Kidney (tissue), 14 donors: Measurements from ENCODE around the gene SURF2. TPM values are rescaled to one million over a fixed set of nuclear protein-coding genes. Genes with fewer than 3 reads are reported as not detected.

Experiments
- DNase-seq, 5 donors: peaks; one replicate each; pipeline ENCODE4 v3.0.0-alpha.2; 2013 to 2020
- FAIRE-seq: peaks from 2 replicates; lab custom pipeline; 2012; peaks lifted over from hg19 to GRCh38; lab: Jason Lieb, UNC
- H3K27ac ChIP-seq, 2 donors: one replicate each; pipeline ENCODE4 v1.7.0; 2013; ENCODE audit warnings: low read depth in 2 of 2, low read length in 2 of 2, inconsistent platforms in 1 of 2
- H3K27me3 ChIP-seq: one replicate; pipeline ENCODE4 v1.7.1; 2013; ENCODE audit warnings: low read length, inconsistent platforms; ENCODE audit not compliant: control insufficient read depth, insufficient read depth
- H3K36me3 ChIP-seq, 3 donors: one replicate each; pipeline versions ENCODE4 v1.7.0 to v1.7.1; 2013; ENCODE audit warnings: low read length in 3 of 3, control low read depth in 1 of 3, inconsistent platforms in 1 of 3; ENCODE audit not compliant: insufficient read depth in 3 of 3, control insufficient read depth in 2 of 3
- H3K4me1 ChIP-seq, 3 donors: one replicate each; pipeline versions ENCODE4 v1.7.0 to v1.7.1; 2013; ENCODE audit warnings: low read length in 3 of 3, inconsistent platforms in 1 of 3, low read depth in 1 of 3; ENCODE audit not compliant: control insufficient read depth in 2 of 3, insufficient read depth in 2 of 3
- H3K4me3 ChIP-seq, 3 donors: one replicate each; pipeline versions ENCODE4 v1.7.0 to v1.8.1; 2013; ENCODE audit warnings: low read length in 3 of 3, control low read depth in 1 of 3, inconsistent platforms in 1 of 3
- H3K9ac ChIP-seq, 3 donors: one replicate each; pipeline versions ENCODE4 v1.7.0 to v1.7.1; 2013; ENCODE audit warnings: low read length in 3 of 3, control low read depth in 1 of 3, inconsistent platforms in 1 of 3
- H3K9me3 ChIP-seq, 3 donors: one replicate each; pipeline versions ENCODE4 v1.7.0 to v1.7.1; 2013; ENCODE audit warnings: low read length in 3 of 3, control low read depth in 1 of 3, inconsistent platforms in 1 of 3; ENCODE audit not compliant: control insufficient read depth in 2 of 3, insufficient read depth in 1 of 3
- CTCF ChIP-seq: IDR thresholded peaks from 3 replicates; pipeline ENCODE4 v1.5.1; 2012; ENCODE audit warnings: mild to moderate bottlenecking, moderate library complexity, borderline replicate concordance; ENCODE audit not compliant: insufficient read depth; ENCODE audit errors: extremely low read depth
- intact Hi-C: fragments of 100-400 bp; cut with DNase I; formaldehyde crosslinking; loops from one replicate; pipeline ENCODE4 v1.11.1; 2022
- polyA plus RNA-seq: library from polyadenylated mRNA; stranded (reverse); fragments of 350-450 nt; fragmentation: Illumina TruSeq; extraction: RNeasy Lipid Tissue Mini Kit (QIAGEN cat#74804); gene quantifications from one replicate; pipeline ENCODE4 v1.2.3, GENCODE V29; 2014; ENCODE audit warnings: low read depth, low replicate concordance; ENCODE audit not compliant: insufficient read depth
- total RNA-seq: library from RNA; stranded (reverse); fragmentation: NEBNext Ultra II Directional; extraction: Animal tissue kit (Norgen Biotek cat#: 25700); gene quantifications from one replicate; pipeline ENCODE4 v1.2.1, GENCODE V29; 2021
- donor health status: control.
- donor health status: control.
- donor health status: control.
- donor health status: control.
- donor health status: control.
- donor health status: DM: yes; HTN: yes; CAD: no.
- donor health status: Normal renal cell carcinoma (clear cell type).

The SURF2 gene
- total and polyA plus RNA-seq, 2 donors from 2014 or later: 23.5 to 61.2 TPM

DNA sequence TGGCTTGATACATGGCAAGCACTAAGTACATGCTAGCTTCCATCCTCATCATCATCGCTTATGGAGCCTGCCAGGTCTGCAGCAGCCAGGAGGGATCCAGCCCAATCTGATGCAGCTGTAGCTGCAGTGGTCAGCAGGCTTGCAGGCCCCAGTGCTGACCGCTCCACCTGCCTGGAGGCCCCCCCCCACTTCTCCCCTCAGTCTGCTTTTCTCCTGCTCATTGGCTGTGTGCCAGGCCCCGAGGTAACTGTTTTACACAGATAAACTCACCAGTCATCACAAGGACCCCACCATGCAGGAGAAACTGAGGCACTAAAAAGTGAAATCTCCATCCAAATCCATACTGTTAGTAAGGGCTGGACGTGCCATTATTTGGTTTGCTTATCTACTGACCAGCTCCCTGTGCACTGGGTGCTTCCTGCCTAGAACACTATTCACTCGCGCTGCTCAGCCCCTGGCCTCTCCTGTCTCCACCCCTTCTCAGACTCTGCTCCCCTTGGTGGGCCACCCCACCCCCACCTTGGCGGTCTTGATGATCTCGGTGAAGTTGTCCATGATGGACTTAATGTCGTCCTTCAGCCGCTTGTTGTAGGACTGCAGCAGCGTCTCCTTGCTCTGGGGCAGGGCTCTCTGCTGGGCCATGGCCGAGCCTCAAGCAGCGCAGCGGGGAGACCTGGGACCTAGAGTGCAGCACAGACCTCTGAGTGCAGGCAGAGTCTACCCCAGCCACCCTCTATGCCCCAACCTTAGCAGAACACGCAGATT, 10.1 kb upstream of the SURF2 start:
- Histone ChIP-seq H3K4me1 (peaks cover 4 to 19% (median 5%) of the 10 kb centered on the region in 3 donors), H3K9ac (peak overlapping the region in 1 of 3 donors; percentile 77), H3K36me3 (peaks cover 8 to 43% (median 23%) of the 10 kb centered on the region in 3 donors), H3K27me3 (no peaks in the 10 kb centered on the region), H3K27ac (no peak overlapping the region), H3K4me3 (peak overlapping the region in 1 of 3 donors; percentile 99), H3K9me3 (no peaks in the 10 kb centered on the region)
- FAIRE-seq (no peak), DNase-seq (peak in 1 of 5 donors; percentile 75)
- TF ChIP-seq CTCF: no peak
- intact Hi-C loops: no loop called here

GRCh38 chr9:133347515-133347984, 8.8 kb upstream of the SURF2 start:
- peak in 4 of 5 donors; percentile 37 to 83 (median 73) for DNase-seq
- no peaks in the 10 kb centered on the region for H3K27me3 ChIP-seq
- H3K4me1 ChIP-seq: peaks cover 4 to 19% (median 5%) of the 10 kb centered on the region in 3 donors
- H3K9ac ChIP-seq: peak overlapping the region in 2 of 3 donors; percentile 63 to 77
- peaks cover 10 to 54% (median 34%) of the 10 kb centered on the region in 3 donors for H3K36me3 ChIP-seq
- peak overlapping the region; percentile 56 to 99 (median 76) for H3K4me3 ChIP-seq
- no peak for FAIRE-seq
- intact Hi-C loops: no loop called here
- no peak for TF ChIP-seq CTCF
- peak overlapping the region in 1 of 2 donors; percentile 96 for H3K27ac ChIP-seq
- no peaks in the 10 kb centered on the region for H3K9me3 ChIP-seq

DNA sequence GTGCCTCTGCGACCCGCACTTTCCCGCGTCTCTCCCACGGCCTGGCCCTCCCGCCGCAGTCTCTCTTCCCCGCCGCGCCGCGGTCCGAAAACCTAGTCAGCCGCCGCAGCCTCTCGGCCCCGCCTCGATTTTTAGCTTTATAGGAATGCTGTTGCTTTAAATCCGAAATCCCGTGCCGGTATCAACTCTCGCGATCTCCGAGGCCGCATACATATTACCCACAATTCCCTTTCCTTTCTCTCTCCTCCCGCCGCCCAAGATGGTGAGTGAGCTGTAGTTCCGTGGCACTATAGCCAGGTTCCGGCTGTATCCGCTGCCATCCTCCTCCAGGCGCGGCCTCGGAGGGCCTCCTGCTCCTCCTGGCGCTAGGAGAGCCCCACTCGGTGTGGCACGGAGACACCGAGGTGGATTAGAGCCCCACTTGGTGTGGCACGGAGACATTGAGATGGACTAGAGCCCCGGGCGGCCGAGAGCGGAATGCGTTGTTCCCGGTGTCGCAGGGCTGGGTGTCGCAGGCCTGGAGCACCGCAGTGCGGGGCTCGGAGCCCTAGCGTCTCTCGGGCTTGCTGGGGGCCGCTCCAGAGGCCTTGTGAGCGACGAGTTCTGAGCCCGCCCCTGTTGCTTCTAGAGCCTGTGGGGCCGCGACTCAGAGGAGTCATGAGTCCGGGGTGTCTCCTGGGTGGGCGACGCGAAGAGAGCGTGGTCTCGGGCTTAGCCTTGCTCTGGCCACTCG, 8.2 kb upstream of the SURF2 start, which contains the start of the genes MED22 and RPL7A:
Gene MED22 (minus strand): TSS at position 147 of the 733 bp plus-strand sequence. CDS start 1,469 bp downstream, outside the sequence.
Gene RPL7A (plus strand): TSS at position 234 of the 733 bp plus-strand sequence. CDS start 26 bp downstream, at position 260.
- H3K4me3 ChIP-seq: peak within 1 kb of the TSS; percentile 76 to 99 (median 93)
- peak; percentile 96 to 99 (median 97) for DNase-seq
- intact Hi-C loops: no loop called here
- peaks cover 4 to 19% (median 5%) of the 10 kb centered on the region in 3 donors for H3K4me1 ChIP-seq
- no peaks in the 10 kb centered on the region for H3K9me3 ChIP-seq
- FAIRE-seq: no peak
- peak within 1 kb of the TSS; percentile 84 to 96 for H3K27ac ChIP-seq
- no peaks in the 10 kb centered on the region for H3K27me3 ChIP-seq
- H3K36me3 ChIP-seq: peaks cover 10 to 58% (median 32%) of the 10 kb centered on the region in 3 donors
- peak within 1 kb of the TSS; percentile 91 to 99 (median 92) for H3K9ac ChIP-seq
- no peak for TF ChIP-seq CTCF
